GM18909 (cell line): ENCODE measurements around the gene UACA.
A peak's percentile ranks its signal among the peaks of the same experiment; 100 is the strongest.
"Not testable (repeated sequence)": the region's sequence is repeated elsewhere in the genome, so short reads cannot be mapped to it uniquely, and the experiment has no call there.

Source experiments
- ATAC-seq: cut with Tn5 transposase; IDR thresholded peaks from one replicate; pipeline ENCODE4 v1.9.1; 2021; ENCODE audit warnings: mild to moderate bottlenecking; ENCODE audit not compliant: unreplicated experiment, poor library complexity

UACA gene, protein sequence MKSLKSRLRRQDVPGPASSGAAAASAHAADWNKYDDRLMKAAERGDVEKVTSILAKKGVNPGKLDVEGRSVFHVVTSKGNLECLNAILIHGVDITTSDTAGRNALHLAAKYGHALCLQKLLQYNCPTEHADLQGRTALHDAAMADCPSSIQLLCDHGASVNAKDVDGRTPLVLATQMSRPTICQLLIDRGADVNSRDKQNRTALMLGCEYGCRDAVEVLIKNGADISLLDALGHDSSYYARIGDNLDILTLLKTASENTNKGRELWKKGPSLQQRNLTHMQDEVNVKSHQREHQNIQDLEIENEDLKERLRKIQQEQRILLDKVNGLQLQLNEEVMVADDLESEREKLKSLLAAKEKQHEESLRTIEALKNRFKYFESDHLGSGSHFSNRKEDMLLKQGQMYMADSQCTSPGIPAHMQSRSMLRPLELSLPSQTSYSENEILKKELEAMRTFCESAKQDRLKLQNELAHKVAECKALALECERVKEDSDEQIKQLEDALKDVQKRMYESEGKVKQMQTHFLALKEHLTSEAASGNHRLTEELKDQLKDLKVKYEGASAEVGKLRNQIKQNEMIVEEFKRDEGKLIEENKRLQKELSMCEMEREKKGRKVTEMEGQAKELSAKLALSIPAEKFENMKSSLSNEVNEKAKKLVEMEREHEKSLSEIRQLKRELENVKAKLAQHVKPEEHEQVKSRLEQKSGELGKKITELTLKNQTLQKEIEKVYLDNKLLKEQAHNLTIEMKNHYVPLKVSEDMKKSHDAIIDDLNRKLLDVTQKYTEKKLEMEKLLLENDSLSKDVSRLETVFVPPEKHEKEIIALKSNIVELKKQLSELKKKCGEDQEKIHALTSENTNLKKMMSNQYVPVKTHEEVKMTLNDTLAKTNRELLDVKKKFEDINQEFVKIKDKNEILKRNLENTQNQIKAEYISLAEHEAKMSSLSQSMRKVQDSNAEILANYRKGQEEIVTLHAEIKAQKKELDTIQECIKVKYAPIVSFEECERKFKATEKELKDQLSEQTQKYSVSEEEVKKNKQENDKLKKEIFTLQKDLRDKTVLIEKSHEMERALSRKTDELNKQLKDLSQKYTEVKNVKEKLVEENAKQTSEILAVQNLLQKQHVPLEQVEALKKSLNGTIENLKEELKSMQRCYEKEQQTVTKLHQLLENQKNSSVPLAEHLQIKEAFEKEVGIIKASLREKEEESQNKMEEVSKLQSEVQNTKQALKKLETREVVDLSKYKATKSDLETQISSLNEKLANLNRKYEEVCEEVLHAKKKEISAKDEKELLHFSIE (N-terminal part only)

DNA sequence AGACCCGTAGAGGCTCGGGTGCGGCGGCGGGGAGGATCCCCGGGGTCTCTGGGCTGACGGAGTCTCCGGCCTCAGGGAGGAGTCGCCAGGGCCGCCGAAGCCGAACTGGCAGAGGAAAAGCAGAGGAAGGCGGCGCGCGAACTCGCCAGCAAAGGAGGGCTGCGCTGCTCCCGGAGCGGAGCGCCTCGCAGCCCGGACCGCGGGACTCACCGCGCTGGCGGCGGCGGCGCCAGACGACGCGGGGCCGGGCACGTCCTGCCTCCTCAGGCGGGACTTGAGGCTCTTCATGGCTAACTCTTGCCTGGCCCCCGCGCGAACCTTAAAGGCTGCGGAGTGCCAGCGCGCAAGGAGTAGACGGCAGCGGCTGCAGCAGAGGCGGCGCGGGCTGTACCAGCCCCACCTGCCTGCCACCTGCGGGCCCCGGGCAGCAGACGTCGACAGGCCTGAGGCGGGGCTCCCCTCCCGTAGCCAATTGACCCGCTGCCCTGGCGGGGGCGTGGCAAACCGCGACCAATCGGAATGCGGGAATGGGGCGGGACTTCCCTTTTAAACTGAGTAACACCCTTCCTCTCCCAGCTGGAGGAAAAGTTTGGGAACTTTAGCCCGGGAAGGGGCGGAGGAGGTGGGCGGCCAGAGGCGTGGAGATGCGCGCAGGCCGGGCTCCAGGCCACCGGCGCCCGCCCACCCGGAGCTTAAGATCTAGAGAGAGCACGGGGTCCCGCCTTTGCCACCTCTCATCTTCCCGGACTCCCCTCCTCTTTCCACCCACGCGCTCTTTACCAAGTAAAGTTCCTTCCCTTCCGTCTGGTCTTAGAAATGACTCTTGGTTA is at the start of gene UACA:
Gene UACA (minus strand): TSS at position 439 of the 830 bp plus-strand sequence. CDS start 151 bp downstream, at position 288.
- peak; percentile 93 for ATAC-seq

DNA sequence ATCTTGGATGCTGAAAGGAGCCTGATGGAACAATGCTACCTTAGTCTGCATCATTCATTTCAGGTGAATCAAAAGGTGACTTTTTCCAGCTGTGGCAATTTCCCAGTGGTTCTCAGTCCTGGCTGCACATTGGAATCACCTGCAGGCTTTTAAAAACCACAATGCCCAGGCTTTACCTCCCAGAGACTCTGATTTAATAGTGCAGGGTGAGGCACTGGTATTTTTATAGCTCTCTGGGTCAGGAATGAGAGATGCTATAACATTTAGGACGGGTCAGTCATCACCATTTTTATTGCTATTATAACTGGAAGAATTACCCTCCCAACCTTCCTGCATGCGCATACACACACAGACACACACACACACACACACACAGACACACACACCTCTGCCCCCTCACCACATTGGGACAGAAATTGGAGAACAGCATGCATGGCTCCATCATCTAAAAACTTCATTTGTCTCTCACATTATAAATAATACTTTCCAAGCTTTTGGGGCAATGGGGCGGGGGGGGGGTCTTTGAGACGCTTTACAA is 49.5 kb upstream of the UACA start:
- ATAC-seq: no peak

DNA sequence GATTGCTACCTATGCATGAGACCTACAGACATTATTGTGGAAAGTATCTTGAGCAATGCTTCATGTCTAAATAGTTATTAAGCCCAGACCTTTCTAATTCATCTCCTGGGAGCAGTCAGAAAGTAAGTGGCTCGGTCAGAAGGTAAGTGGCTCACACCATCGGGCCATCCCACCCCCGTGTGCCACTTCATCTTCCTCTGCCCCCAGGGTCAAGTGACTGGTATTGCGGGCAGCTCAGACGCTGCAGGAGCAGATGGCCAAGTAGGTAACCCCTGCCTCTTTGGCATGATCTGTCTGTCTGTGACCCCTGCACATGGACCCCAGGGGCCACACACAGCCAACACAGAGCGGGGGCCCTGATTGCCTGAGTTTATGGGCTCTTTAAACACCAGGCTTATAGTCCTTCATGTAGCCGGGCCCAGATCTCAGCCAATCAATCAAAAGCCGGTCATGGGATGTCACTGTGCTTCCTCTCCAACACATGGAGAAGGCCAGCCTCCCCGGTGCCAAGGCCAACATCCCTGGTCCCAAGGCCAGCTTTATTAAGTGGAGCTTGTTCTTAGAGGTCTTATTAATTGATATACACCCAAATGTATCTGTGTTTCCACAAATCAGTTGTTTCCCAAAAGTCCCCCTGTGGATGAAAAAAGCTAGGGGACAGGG is 47.7 kb upstream of the UACA start:
- ATAC-seq: no peak

DNA sequence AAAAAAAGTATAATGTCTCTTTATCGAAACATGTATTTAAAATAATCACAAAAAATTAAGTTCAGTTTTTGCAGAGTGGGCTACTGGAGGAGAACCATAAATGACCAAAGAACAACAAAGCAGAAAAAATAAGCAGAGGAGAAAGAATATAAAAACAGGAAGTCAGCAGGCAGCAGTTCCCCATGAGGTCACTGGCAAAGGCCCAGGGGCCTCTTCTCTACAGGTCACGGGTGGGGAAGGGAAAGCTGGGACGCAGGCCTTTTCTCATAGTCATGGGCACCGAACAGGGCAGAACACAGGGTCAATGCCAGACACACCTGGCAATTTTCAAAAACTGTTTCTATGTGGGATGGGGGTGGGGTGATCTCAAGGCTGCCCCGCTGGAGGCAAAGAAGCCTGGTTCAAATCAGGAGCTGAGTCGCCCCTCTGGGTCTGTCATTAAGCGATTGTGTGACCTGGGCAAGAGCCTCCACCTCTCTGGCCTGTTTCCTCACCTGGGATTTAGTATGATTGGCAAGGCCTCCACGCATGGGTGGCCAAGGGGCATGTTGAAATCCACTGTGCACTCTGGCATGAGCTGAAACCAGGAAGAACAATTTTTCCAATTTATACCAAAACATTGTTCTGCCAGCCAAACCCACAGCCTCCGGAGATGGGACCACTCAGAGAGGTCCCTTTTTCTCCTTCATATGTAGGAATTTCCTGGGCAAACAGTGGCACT is 43.8 kb upstream of the UACA start:
- ATAC-seq: no peak

DNA sequence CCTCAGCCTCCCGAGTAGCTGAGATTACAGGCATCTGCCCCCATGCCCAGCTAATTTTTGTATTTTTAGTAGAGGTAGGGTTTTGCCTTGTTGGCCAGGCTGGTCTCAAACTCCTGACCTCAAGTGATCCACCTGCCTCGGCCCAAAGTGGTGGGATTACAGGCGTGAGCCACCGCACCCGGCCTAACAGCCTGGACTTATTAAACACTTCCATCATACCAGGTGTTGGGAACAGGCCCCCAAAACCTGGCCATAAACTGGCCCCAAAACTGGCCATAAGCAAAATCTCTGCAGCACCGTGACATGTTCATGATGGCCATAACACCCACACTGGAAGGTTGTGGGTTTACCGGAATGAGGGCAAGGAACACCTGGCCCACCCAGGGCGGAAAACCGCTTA is 41.0 kb upstream of the UACA start:
- ATAC-seq: not testable (repeated sequence)

DNA sequence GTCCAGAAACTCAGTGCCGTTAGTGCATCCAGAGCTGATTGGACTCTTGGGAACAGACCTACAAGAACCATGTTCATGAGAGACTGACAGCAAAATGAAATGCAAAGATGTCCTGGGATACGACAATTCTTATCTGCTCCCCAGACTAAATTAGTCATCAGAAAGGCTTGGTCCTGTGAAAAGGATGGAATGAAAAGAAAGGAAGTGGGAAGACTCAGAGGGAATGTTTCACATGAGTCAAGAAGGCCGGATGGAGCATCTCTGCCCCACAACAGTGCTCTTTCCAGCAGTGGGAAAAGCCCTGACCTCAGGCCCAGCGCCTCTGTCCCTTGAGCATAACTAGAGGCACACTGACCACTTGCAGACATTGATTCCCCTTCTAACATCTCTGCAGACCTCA is 39.3 kb upstream of the UACA start:
- no peak for ATAC-seq

DNA sequence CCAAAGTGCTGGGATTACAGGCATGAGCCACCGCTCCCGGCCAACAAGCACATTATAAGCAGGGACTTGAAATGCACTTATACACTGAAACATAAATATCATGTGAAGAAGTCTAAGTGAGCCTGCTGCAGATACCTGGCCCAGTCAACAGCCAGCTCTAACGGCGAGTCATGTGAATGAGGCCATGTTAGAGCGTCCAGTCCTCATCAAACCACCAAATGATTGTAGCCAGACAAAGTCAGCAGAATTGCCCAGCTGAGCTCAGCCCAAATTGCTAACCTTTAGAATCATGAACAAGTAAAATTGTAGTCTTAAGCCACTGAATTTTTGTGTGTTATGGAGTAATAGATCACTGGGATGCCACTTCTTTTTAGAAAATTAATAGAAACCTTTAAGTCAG is 37.8 kb upstream of the UACA start:
- no peak for ATAC-seq

DNA sequence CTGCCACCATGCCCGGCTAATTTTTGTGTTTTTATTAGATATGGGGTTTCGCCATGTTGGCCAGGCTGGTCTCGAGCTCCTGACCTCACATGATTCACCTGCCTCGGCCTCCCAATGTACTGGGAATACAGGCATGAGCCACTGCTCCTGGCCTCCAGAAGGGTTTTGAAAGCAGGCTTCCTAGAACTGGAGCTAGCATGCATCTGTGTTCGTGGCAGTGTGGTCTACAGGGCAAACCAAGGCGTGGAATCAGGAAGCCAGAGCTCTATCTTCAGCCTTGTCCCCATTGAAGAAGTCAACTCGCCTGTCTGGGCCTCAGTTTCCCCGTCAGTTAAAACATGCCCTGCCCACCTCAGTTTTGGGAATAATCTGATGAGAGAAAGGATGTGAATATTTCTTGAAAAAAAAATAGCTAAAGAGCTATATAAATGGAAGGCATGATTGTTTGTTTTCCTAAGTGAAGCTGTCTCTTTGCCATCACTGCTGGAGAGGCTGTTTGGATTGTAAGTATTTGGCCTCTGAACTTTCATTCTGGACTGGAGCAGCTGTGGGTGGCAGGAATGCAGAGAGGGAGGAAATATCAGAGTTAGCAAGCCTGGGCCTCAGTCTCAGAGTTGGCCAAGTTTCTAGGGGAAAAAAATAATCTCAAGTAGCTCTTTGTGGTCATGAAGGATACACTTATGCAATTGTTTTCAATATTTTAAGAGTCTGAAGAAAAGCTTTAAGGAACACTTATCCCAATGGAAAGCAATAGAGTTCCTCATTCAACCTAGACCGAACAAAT is 36.5 kb upstream of the UACA start:
- no peak for ATAC-seq

DNA sequence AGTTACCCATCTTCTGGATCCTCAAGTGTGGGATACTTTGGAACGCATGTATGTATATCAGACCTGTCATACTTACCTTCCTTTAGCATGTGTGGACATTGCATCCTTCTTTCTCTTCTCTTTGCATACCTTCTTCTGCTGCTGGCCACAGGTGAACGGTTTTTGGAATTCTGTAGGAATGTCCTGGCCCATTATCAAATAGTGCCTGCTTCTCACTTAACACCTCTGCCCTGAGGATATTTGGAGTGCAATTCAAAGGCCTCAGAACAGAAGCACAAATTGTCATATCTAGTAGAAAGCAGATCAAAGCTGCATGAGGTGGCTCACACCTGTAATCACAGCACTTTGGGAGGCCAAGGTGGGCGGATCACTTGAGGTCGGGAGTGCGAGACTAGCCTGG is 34.1 kb upstream of the UACA start:
- no peak for ATAC-seq

DNA sequence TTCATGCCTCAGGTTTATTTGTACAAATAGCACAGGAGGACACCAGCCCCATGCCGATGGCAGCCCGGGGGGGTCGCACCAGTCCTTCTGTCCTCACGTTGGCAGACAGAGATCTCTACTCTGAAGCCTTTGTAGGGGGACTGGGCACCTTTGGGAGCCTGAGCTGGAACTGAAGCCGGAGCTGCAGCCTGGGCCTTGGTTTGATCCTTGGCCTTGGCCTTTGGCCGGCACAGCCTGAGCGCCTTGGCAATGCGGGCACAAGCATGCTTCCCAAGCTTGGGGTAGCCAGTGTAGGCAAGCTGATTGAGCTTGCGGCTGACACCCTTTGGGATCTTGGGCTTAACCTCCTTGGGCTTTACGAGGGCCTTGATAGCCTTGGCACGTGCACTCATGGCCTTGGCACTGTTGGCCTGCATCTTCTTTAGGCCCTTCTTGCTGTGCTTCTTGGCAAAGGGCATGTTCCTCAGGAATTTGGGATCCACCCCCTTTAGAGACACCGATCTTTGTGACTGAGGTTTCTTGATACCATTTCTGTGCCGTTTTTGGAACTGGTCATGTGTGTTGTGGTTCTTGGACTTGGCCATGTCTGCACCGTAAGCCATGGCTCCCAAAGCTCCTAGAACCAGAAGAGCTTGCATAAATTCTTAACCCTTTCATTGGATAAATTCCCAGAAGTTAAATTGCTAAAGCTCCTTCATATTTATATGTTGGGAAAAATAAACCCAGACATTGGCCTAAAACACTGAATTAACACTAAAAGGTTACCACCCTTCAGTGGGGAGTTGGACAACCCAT is 33.4 kb upstream of the UACA start:
- ATAC-seq: no peak

DNA sequence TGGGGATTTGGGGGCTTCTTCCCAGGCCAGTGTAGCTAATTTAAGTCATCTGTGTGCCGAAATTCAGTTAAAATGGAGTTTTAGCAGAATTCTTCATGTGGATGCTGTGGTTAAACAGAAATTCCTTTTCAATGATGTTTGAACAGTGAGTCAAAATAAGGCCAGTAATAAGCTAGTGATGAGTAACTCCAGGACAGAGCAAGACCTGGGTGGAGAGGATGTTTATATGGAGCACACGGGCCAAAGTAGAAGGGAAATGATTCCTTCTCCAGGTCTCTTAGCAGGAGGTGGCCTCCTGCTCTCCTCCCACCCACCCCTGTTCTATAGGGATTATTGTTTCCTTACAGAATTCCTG is 31.9 kb upstream of the UACA start:
- ATAC-seq: no peak

DNA sequence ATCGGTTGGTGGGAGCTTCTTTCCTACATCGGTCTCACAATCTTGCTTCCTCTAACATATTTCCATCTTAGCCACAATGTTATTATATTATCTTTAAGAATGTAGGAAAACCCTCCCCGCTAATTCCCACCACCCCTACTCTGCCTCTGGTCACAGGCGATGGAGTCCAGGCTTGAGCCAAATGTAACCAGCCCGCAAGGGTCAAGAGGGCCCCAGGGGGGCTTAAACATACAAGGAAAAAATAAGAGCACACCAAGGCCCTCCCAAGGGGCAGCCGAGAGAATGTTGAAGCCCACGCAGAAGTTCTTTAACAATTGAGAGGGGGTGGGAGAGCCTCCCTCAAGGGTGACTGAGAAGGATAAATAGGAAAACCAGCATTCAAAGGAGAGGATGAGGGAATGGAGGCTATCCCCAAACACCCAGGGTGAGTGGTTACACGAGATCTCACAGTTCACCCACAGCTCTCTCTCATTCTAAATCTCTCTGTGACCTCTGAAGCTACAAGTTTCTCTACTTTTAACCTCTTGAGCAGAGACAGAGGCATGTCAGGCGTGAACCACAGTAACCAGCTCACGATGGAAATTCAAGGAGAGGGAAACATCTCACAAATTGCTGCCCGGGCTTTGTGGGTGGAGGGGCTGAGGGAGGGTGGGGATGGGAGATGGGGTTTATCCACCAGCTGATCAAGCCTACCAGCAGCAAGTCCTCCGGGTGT is 31.4 kb upstream of the UACA start:
- ATAC-seq: no peak

DNA sequence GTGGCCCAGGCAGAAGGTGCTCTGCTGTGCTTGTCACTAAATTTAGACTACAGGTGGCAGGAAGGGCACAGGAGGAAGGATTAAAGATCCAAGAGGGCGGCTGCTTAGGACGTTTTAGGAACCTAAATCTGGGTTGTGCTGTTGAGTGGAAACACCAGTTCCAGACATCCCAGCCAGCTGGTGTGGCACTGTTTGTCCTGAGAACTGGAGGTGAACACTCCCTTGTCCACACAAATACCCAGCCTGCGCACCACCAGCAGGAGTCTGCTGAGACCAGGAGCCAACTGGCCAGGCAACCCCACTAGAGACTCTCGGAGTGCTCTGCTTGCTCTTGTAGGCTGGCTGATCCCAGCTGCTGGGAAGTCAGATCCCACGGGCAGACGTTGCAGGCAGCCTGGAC is 30.3 kb upstream of the UACA start:
- no peak for ATAC-seq

DNA sequence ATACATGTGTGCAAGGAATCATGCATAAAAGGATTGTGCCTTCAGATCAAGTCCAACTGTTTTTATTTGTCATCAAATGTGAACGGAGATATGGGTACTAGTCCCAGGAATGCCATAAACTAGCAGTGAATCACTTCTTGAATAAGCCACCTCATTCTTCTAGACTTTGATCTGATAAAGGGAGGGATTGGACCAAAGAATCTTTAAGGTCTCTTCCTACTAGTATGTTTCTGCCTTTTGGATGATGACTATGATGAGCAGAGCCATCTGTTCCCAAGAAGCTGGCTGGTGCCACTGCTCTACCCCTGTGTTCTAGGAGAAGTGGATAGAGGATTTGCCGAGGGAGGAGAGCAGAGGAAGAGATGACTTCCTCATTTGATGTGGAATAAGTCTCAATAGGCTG is 28.8 kb upstream of the UACA start:
- no peak for ATAC-seq

DNA sequence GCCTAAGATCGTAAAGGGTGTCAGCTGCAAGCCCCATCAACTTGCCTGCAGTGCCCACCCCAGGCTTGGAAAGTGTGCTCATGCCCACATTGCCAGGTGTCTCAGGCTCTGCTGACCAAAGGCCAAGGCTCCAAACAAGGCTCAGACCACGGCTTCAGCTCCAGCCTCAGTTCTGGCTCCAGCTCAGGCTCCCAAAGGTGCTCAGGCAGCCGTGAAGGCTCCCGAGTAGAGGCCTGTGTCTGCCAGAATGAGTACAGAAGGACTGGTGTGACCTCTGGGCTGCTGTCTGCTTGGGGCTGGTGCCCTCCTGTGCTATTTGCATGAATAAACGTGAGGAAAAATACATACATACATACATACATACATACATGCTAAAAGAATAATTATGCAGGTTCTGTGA is 27.9 kb upstream of the UACA start:
- ATAC-seq: no peak

DNA sequence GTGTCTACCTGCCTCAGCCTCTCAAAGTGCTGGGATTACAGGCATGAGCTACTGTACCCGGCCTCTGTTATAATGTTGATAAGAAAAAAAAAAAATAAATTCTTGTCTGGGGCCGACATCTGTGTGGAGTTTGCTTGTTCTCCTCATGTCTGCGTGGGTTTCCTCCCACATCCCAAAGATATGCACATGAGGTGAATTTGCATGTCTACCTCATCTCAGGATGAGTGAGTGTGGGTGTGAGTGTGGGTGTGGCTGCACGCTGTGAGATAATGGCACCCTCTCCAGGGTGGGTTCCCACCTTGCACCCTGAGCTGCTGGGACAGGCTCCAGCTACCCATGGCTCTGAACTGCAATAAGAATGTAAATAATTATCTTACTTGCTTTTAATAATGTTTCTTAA is 25.9 kb upstream of the UACA start:
- no peak for ATAC-seq
